B cell (primary cell): ENCODE measurements around the gene SPATA25. TPM values are rescaled to one million over a fixed set of nuclear protein-coding genes. Genes with fewer than 3 reads are reported as not detected.

ENCODE experiments used
- ATAC-seq: fragments of 200-7000 bp; cut with Tn5 transposase; one replicate; pipeline ENCODE4 v1.10.0; 2021; ENCODE audit warnings: low read depth, mild to moderate bottlenecking, moderate number of reproducible peaks, moderate library complexity
- CTCF ChIA-PET: fragments of 350-600 bp; sonication (Branson Sonifier 250); formaldehyde crosslinking; loops from one replicate; lab custom pipeline; 2021; ENCODE audit warnings: antibody characterized with exemption, inconsistent platforms; lab: Charles Lee
- POLR2A ChIA-PET: fragments of 350-600 bp; sonication (Branson Sonifier 250); formaldehyde crosslinking; loops from one replicate; lab custom pipeline; 2021; ENCODE audit warnings: antibody characterized with exemption; lab: Charles Lee
- DNase-seq: peaks from one replicate; pipeline ENCODE4 v3.0.0; 2013
- H2AFZ ChIP-seq: 2 replicates; pipeline ENCODE4 v1.6.1; 2012; ENCODE audit warnings: mild to moderate bottlenecking, low read depth, low read length; ENCODE audit not compliant: insufficient read depth, poor library complexity, severe bottlenecking
- H3K27ac ChIP-seq, 2 donors: 1 replicate in 1 of 2; 2 replicates in 1 of 2; pipeline ENCODE4 v1.5.1; 2012 to 2013; ENCODE audit warnings: low read length in 2 of 2, mild to moderate bottlenecking in 2 of 2, moderate library complexity in 1 of 2
- H3K27me3 ChIP-seq, 4 experiments: fragments of 200-600 bp in 1 of 4; sonication (generic) in 1 of 4; replicated peaks in 1 of 4; 1 replicate in 2 of 4; 2 replicates in 2 of 4; pipeline versions ENCODE4 v1.6.1 to v1.7.0; 2013 to 2016; ENCODE audit warnings: low read length in 3 of 4, mild to moderate bottlenecking in 2 of 4, mixed read lengths in 1 of 4, moderate library complexity in 1 of 4; ENCODE audit not compliant: insufficient read depth in 4 of 4, control insufficient read depth in 3 of 4; ENCODE audit errors: control extremely low read depth in 1 of 4
- H3K36me3 ChIP-seq, 2 experiments: replicated peaks in 1 of 2; 1 replicate in 1 of 2; 2 replicates in 1 of 2; pipeline versions ENCODE4 v1.6.1 to v1.7.1; 2013; ENCODE audit warnings: low read length in 1 of 2; ENCODE audit not compliant: insufficient read depth in 2 of 2, control insufficient read depth in 1 of 2; ENCODE audit errors: control extremely low read depth in 1 of 2, extremely low read depth in 1 of 2
- H3K4me1 ChIP-seq, 2 donors: fragments of 200-600 bp in 1 of 2; sonication (generic) in 1 of 2; 1 replicate in 1 of 2; 2 replicates in 1 of 2; pipeline versions ENCODE4 v1.5.1 to v1.6.1; 2013 to 2017; ENCODE audit warnings: low read length in 2 of 2; ENCODE audit not compliant: control insufficient read depth in 2 of 2, insufficient read depth in 2 of 2
- H3K4me2 ChIP-seq: replicated peaks from 2 replicates; pipeline ENCODE3; 2012; ENCODE audit warnings: mild to moderate bottlenecking, low read depth, low read length; ENCODE audit not compliant: poor library complexity, severe bottlenecking
- H3K4me3 ChIP-seq, 5 experiments: fragments of 200-600 bp in 1 of 5; sonication (generic) in 1 of 5; 1 replicate in 3 of 5; 2 replicates in 2 of 5; pipeline versions ENCODE4 v1.5.1 to v1.7.0; 2011 to 2016; ENCODE audit warnings: low read length in 4 of 5, mild to moderate bottlenecking in 4 of 5, low read depth in 2 of 5, control low read depth in 1 of 5, moderate library complexity in 1 of 5; ENCODE audit not compliant: insufficient read depth in 1 of 5; ENCODE audit errors: control extremely low read depth in 1 of 5, extremely low read depth in 1 of 5
- H3K79me2 ChIP-seq: fragments of 200-600 bp; sonication (generic); one replicate; pipeline ENCODE4 v1.6.0; 2016; ENCODE audit warnings: low read length; ENCODE audit not compliant: control insufficient read depth, insufficient read depth
- H3K9ac ChIP-seq: fragments of 200-600 bp; sonication (generic); 2 replicates; pipeline ENCODE4 v1.6.1; 2017; ENCODE audit warnings: mild to moderate bottlenecking, low read length, moderate library complexity
- H3K9me3 ChIP-seq, 3 donors: one replicate each; pipeline versions ENCODE4 v1.6.1 to v1.7.1; 2013; ENCODE audit warnings: low read length in 2 of 3; ENCODE audit not compliant: control insufficient read depth in 2 of 3, insufficient read depth in 1 of 3; ENCODE audit errors: control extremely low read depth in 1 of 3
- H4K20me1 ChIP-seq: 2 replicates; pipeline ENCODE4 v1.6.0; 2012; ENCODE audit warnings: mild to moderate bottlenecking, low read length; ENCODE audit not compliant: insufficient read depth, control insufficient read depth, poor library complexity, severe bottlenecking
- H3K27ac Mint-ChIP-seq: one replicate; pipeline ENCODE4 v1.8.0; 2021; ENCODE audit warnings: mixed read lengths
- H3K27me3 Mint-ChIP-seq: one replicate; pipeline ENCODE4 v1.8.0; 2021; ENCODE audit warnings: mixed read lengths
- H3K4me1 Mint-ChIP-seq: one replicate; pipeline ENCODE4 v1.8.0; 2021; ENCODE audit warnings: mixed read lengths
- H3K4me3 Mint-ChIP-seq: one replicate; pipeline ENCODE4 v1.8.0; 2021; ENCODE audit warnings: mixed read lengths
- H3K9me3 Mint-ChIP-seq: one replicate; pipeline ENCODE4 v1.8.0; 2022; ENCODE audit warnings: mixed read lengths; ENCODE audit not compliant: insufficient read depth
- CTCF ChIP-seq: fragments of 200-600 bp; IDR thresholded peaks from one replicate; pipeline ENCODE4 v1.8.0; 2022; ENCODE audit warnings: antibody characterized with exemption, mild to moderate bottlenecking
- EZH2 ChIP-seq: IDR thresholded peaks from 2 replicates; pipeline ENCODE4 v1.6.1; 2012; ENCODE audit warnings: borderline replicate concordance, low read depth, mild to moderate bottlenecking, moderate library complexity, low read length; ENCODE audit not compliant: insufficient read depth, poor library complexity, severe bottlenecking
- WGBS: methylation state at CpG from one replicate; pipeline ENCODE4 v1.1.5; 2013; ENCODE audit warnings: missing lambda C conversion rate; ENCODE audit not compliant: insufficient coverage; 5-methylcytosine and 5-hydroxymethylcytosine counted together
- intact Hi-C: fragments of 100-400 bp; cut with micrococcal nuclease; formaldehyde crosslinking; loops from one replicate; pipeline ENCODE4 v1.10.0; 2022
- polyA plus RNA-seq: library from polyadenylated mRNA; depleted of rRNA; stranded (reverse); fragments of >200 nt; gene quantifications from 2 replicates; pipeline ENCODE4 v1.2.3, GENCODE V29; 2012
- total RNA-seq, 2 donors: library from RNA; stranded (reverse); fragments of 120-200 nt in 1 of 2; gene quantifications; 1 replicate in 1 of 2; 2 replicates in 1 of 2; pipeline versions ENCODE4 v1.2.3 to v1.2.4, GENCODE V29; 2013 to 2022

SPATA25 gene
- total and polyA plus RNA-seq, 2 donors (not counting 1 experiment from before 2014, with no cell fraction given), result 2.5 to 2.9 TPM

GRCh38 chr20:45861221-45862075 is 26.0 kb downstream of the SPATA25 start:
- ChIA-PET CTCF (interaction anchor here (0.8 to 1.6 kb wide), 3 partner anchors 28 to 109 kb away, joined by 4 to 6 read pairs (median 4); no protein-coding TSS in a partner anchor), POLR2A (interaction anchor here (0.6 kb wide), 1 partner anchor 48 kb away, joined by 3 read pairs; no protein-coding TSS in a partner anchor)
- intact Hi-C loops, result no loop called here
- Histone ChIP-seq H3K4me1 (peaks cover 10 to 14% of the 10 kb centered on the region in 2 donors), H3K4me2 (no peak overlapping the region), H3K9ac (no peak overlapping the region), H3K4me3 (no peak overlapping the region), H3K27ac (no peak overlapping the region), H2AFZ (no peak overlapping the region), H3K79me2 (peaks cover 50% of the 10 kb centered on the region), H3K27me3 (no peaks in the 10 kb centered on the region), H3K9me3 (peaks cover 0 to 3% (median 0%) of the 10 kb centered on the region in 3 donors), H3K36me3 (no peaks in the 10 kb centered on the region), H4K20me1 (no peaks in the 10 kb centered on the region)
- H3K4me3 Mint-ChIP-seq, result no peak overlapping the region
- no peak for ATAC-seq
- no peak for DNase-seq
- no peak for TF ChIP-seq EZH2
- TF ChIP-seq CTCF, result no peak
- peaks cover 24% of the 10 kb centered on the region for H3K4me1 Mint-ChIP-seq
- 100% methylated on average over 1 of the region's 7 CpGs for WGBS
- no peaks in the 10 kb centered on the region for H3K27me3 Mint-ChIP-seq
- no peaks in the 10 kb centered on the region for H3K9me3 Mint-ChIP-seq
- no peak overlapping the region for H3K27ac Mint-ChIP-seq
